Measurements from ENCODE around the gene TTC7B. TPM values are rescaled to one million over a fixed set of nuclear protein-coding genes. Genes with fewer than 3 reads are reported as not detected.

TTC7B gene
- total RNA-seq, 4 donors from 2014 or later, result 0.18 to 53.6 (median 11.2) TPM

DNA sequence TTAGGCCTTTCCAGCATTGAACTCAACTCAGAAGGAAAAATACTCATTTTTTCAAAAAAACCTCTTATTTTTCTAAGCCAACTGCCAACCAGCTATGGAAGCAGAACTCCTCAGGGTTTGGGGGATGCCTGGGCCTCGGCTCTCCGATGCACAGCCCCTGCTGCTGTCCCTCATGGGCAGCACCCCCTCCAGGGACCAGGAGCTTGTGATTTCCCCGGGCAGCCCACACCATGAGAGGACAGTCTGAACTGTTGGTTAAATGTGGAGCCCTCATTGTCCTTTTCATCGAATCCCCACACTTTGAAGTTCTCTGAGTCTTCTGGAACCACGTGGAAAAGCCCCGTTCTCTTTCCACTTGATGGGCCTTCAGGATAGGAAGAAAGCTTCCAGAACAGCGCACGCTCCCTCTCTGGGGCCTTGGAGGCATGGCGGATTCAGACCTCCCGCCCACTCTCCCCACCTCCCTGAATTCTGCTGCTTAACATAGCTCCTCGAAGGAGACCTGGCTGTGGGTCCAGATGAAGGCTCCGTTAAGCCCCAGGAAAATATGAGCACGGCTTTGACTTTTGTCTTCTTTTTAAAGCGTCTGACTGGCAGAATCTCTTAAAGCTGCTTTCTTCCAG lies 262.8 kb downstream of the TTC7B start:
- TF ChIP-seq POLR2A (IDR thresholded peaks at IDR 0.05), result no peak
- TF ChIP-seq, protein P1, sequence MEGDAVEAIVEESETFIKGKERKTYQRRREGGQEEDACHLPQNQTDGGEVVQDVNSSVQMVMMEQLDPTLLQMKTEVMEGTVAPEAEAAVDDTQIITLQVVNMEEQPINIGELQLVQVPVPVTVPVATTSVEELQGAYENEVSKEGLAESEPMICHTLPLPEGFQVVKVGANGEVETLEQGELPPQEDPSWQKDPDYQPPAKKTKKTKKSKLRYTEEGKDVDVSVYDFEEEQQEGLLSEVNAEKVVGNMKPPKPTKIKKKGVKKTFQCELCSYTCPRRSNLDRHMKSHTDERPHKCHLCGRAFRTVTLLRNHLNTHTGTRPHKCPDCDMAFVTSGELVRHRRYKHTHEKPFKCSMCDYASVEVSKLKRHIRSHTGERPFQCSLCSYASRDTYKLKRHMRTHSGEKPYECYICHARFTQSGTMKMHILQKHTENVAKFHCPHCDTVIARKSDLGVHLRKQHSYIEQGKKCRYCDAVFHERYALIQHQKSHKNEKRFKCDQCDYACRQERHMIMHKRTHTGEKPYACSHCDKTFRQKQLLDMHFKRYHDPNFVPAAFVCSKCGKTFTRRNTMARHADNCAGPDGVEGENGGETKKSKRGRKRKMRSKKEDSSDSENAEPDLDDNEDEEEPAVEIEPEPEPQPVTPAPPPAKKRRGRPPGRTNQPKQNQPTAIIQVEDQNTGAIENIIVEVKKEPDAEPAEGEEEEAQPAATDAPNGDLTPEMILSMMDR (IDR thresholded peaks at IDR 0.05), result no peak
- Histone ChIP-seq H3K36me3 (no peaks in the 10 kb centered on the region), H3K27me3 (no peaks in the 10 kb centered on the region), H3K27ac (peak overlapping the region in 1 of 4 donors; percentile 9), H3K4me1 (peaks cover 0 to 3% (median 0%) of the 10 kb centered on the region in 4 donors), H3K4me3 (no peak overlapping the region), H3K9me3 (no peaks in the 10 kb centered on the region)
- DNase-seq, result no peak

DNA sequence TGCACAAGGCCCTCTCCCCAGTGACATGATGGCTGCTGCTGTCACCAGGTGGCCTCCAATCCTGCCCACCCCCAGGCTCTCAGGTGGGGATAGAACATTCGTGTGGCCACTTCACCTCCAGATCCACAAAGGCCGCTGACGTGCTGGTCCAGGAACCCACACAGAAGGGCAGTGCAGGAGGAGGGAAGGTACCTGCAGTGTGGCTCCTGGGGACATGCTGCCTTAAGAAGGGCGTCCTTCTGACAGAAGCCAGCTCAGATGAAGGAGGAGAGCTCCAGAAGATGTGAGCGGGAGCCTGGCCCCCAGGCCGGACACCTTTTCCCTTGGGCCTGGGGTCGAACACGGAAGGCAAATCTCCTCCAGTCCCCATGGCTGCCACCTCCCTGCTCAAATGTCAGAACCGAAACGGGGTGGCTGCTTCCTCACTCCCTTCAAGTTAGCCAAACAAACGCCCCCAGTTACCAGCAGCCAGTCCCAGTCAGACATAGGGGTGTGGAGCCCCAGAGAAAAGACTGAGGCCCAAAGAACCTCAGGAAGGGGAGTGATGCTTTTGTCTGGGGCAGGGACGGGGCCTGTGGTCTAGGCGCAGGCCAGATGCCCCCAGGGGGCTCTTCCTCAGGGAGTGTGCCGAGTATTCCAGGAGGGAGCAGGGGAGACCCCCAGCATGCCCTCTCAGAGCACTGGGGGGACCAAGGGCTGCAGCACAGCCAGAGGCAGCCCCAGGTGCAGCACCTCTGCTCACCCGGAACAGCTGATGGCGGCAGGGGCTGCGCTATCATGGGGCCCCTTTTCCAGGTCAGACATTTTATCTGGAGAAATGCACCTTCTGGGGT lies 263.5 kb downstream of the TTC7B start:
- TF ChIP-seq POLR2A (IDR thresholded peaks at IDR 0.05), result no peak
- TF ChIP-seq, protein P1 (IDR thresholded peaks at IDR 0.05), result no peak

DNA sequence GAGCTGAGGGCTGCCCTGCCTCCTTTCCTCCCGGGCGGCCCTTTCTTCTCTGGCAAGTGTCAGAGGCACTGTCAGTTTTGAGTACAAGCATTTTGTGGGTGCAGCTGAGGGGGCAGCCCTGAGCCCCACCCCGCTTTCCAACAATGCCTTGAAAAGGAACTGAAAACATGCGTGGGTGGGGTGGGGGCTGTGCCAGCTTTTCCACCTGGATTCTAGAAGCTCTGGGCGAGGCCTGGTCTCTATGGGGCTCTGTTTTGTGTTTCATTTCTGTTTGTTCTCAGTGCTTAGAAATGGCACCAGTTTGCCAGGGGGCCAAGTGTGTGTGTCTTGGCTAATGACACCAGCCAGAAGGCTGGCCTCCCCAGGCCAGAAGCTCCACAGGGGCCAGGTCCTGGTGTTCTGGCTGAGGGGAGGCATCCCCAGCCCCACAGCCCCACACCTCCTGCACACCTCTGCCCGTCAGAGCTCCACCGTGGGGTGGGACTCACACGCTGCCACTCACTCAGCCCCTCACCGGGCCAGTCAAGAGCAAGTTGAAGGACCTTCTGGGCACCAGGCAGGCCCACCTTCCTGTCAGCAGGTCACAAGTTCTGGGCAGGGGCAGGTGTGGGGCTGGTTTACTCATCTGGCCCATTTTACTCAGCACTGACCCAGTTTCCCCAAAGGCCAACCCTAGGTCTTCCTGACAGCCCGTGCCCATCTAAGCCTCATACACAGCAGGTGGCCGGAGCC lies 264.3 kb downstream of the TTC7B start:
- peaks cover 0 to 3% (median 0%) of the 10 kb centered on the region in 4 donors for H3K4me1 ChIP-seq
- H3K4me3 ChIP-seq, result no peak overlapping the region
- H3K9me3 ChIP-seq, result no peaks in the 10 kb centered on the region
- peak in 1 of 3 donors; percentile 40 for DNase-seq
- peak overlapping the region in 1 of 4 donors; percentile 47 for H3K27ac ChIP-seq
- H3K27me3 ChIP-seq, result no peaks in the 10 kb centered on the region
- TF ChIP-seq POLR2A (IDR thresholded peaks at IDR 0.05), result no peak
- TF ChIP-seq, protein P1 (IDR thresholded peaks at IDR 0.05), result no peak
- no peaks in the 10 kb centered on the region for H3K36me3 ChIP-seq

More for the DNA sequence above, 263.5 kb downstream of the TTC7B start:
- Histone ChIP-seq H3K27me3 (no peaks in the 10 kb centered on the region), H3K27ac (peak overlapping the region in 1 of 4 donors; percentile 47), H3K4me3 (no peak overlapping the region), H3K9me3 (no peaks in the 10 kb centered on the region), H3K36me3 (no peaks in the 10 kb centered on the region), H3K4me1 (peaks cover 0 to 3% (median 0%) of the 10 kb centered on the region in 4 donors)
- DNase-seq, result no peak

DNA sequence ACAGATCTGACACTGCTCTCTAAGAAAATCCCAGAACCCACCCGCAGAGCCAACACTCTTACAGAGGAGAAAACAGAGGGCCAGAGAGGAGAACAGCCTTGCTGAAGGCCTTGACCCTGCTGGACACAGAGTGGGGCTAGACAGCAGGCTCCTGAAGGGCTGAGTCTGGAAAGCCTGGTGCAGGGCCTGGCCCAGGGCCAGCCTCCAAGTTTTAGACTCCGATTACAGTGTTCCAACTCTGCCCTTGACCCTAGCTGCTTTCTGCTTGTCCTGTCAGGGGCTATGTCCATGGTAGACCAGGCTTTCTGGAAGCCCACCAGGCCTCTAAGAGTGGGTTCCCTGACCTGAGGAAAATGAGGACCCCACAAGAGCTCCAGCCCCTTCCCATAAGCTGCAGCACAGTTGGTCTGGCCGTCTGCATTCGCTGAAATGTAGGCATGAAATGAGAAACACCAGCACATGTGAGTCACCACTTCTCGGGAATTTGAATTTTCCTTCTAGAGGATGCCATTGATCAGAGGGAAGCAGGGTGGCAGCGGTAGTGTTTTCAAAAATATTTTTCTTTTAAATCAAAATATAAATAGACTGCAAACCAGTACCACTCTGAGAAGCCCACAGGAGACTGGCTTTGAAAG lies 265.0 kb downstream of the TTC7B start:
- Histone ChIP-seq H3K4me1 (peaks cover 0 to 1% (median 0%) of the 10 kb centered on the region in 4 donors), H3K27me3 (no peaks in the 10 kb centered on the region), H3K27ac (peak overlapping the region in 1 of 4 donors; percentile 47), H3K36me3 (no peaks in the 10 kb centered on the region), H3K4me3 (no peak overlapping the region), H3K9me3 (no peaks in the 10 kb centered on the region)
- TF ChIP-seq, protein P1 (IDR thresholded peaks at IDR 0.05), result no peak
- TF ChIP-seq POLR2A (IDR thresholded peaks at IDR 0.05), result no peak
- DNase-seq, result peak in 1 of 3 donors; percentile 21

Measured in Peyer's patch (tissue), 4 donors.